GM08714 (cell line): ENCODE data around the gene KREMEN2.
A peak's percentile ranks its signal among the peaks of the same experiment; 100 is the strongest.

Source experiments
- H3K4me3 ChIP-seq: fragments of 200-500 bp; sonication (Bioruptor generic); 2 replicates; pipeline ENCODE4 v1.5.1; 2014; ENCODE audit warnings: mild to moderate bottlenecking, low read length, inconsistent platforms
- ZNF274 ChIP-seq: IDR thresholded peaks from 2 replicates; pipeline ENCODE4 v1.6.1; 2012; ENCODE audit warnings: mild to moderate bottlenecking, low read depth, low read length

The KREMEN2 gene

DNA sequence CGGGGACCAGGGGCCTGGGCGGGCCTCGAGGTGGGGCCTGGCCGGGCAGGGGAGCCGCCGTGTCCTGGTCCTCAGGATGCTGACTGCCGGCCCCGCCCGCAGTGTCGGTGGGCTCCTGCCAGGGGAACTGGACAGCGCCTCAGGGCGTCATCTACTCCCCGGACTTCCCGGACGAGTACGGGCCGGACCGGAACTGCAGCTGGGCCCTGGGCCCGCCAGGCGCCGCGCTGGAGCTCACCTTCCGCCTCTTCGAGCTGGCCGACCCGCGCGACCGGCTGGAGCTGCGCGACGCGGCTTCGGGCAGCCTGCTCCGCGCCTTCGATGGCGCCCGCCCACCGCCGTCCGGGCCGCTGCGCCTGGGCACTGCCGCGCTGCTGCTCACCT is 2.7 kb downstream of the KREMEN2 start:
- no peak overlapping the region for H3K4me3 ChIP-seq
- no peak for TF ChIP-seq ZNF274

DNA sequence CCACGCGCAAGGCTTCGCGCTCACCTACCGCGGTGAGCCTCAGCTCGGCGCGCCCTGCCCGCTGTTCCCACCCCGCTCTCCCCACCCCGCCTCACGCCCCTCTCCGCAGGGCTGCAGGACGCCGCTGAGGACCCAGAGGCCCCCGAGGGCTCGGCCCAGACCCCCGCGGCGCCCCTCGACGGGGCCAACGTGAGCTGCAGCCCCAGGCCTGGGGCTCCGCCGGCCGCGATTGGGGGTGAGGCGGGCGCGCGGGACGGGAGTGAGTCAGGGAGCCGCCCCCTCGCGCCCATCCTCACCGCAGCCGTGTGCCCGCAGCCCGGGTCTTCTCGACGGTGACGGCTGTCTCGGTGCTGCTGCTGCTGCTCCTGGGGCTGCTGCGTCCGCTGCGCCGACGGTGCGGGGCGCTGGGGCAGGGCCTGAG is 3.1 kb downstream of the KREMEN2 start:
- no peak overlapping the region for H3K4me3 ChIP-seq
- TF ChIP-seq ZNF274 = no peak

DNA sequence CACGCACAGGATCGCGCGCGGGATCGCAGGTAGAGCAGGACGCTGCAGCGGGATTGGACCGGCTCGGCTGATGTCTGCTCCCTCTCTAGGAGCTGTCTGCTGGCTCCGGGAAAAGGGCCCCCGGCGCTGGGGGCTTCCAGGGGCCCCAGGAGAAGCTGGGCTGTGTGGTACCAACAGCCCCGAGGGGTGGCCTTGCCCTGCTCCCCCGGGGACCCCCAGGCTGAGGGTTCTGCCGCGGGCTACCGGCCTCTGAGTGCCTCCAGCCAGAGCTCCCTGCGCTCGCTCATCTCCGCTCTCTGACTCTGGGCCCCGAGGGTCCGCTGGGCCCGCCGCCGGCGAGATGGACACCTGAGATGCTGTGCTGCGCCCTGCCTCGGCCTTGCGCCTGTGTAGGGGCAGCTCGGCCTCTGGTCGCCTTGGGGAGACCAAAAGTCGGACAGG is 3.7 kb downstream of the KREMEN2 start:
- TF ChIP-seq ZNF274 = no peak

DNA sequence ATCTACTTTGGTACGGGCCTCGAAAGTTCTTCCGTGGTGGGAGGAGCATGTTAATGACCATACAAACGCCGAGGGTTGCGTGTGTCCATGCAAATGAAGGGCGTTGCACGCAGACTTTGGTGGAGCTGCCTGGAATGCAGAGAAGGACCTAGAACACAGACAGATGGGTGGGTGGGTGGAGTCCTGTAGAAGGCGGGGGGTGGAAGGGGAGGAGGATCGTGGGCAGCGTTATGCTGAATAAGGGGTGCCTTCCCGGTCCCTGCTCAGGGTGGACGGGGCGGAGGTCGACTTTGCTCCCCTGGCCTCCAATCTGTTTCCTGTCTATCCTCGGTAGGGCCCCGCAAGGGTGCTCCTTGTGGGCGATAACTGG is 4.3 kb downstream of the KREMEN2 start:
- H3K4me3 ChIP-seq = peak overlapping the region; percentile 23; the same call in 1 of the 2 replicates
- no peak for TF ChIP-seq ZNF274

More for the DNA sequence above, 3.7 kb downstream of the KREMEN2 start:
- H3K4me3 ChIP-seq = no peak overlapping the region

DNA sequence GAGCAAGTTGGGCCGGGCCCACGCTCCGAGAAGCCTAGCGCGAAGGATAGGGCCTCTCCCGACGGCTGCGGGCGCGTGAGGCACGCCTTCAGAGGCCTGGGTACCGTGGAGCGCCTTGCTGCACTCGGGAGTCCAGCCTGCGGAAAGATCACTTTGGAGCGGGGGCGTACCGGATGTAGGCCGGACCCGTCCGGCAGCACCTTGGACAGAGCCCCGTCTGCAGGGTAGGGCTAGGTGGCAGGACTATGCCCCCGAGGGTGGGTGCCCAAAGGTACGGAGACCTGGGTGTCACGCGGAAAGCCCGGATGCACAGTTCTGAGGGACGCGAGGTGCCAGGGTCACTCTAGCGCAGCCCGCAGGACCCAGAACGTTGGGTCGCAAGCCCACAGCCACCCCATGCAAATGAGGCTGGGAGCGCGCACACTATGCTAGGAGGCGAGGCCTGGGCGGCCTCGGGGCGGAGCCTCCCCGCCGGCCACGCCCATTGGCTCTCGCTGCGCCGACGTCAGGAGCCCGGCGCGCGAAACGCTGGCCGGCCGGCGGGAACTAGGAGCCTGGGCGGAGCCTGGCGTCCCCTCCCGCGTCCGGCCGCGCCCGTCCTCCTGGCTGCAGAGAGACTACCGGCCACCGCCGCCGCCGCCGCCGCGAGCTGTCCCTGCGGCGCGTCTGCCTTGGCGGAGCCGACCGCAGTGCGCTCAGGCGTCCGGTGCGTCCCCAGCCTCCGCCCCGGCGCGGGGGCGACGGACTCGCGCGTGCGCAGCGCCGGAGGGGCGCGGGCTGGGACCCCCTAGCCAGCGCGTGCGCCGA is 4.9 kb downstream of the KREMEN2 start, which contains the start of gene PAQR4:
Gene PAQR4 (plus strand): TSS at position 611 of the 807 bp plus-strand sequence. CDS start 327 bp downstream, outside the sequence.
- peak within 1 kb of the TSS; percentile 87 for H3K4me3 ChIP-seq
- TF ChIP-seq ZNF274 = no peak

DNA sequence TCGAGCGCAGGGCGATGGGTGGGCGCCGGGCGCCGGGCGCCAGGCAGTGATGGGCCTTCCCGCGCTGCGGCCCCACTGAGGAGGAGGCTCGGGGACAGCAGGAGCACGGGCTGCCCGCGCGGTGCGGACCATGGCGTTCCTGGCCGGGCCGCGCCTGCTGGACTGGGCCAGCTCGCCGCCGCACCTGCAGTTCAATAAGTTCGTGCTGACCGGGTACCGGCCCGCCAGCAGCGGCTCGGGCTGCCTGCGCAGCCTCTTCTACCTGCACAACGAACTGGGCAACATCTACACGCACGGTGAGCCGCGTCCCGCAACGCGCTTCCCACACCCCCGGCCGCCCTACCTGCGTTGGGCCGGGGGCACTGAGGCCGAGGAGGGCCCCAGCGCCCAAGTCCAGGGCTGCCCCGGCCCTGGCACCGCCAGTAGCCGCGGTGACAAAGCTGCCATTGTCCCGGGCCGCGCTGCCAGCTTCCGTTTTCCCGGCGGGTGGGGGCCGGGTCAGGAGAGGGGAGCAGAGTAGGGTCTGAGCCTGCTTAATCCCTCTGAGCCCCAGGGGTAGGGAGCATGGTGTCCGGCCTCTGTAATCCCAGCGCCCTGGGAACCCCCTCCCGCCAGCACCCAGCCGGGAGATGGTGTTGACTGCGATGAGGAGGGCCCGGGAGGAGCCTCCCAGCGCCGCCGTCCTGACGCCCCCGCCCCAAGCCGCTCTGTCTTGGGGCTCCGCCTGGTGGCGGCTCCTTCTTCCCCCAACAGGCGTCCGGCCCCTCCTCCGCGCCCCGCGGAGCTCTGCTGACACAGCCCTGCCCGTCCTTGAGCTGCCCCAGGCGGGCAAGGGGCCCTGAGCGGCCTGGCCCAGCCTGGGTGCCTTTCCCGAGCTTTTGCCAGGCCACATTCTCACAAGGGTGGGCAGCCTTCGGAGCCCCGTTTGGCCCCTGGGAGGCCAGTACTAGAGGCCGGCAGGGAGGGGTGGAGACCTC is 5.8 kb downstream of the KREMEN2 start:
- no peak for TF ChIP-seq ZNF274
- peak overlapping the region; percentile 87 for H3K4me3 ChIP-seq

DNA sequence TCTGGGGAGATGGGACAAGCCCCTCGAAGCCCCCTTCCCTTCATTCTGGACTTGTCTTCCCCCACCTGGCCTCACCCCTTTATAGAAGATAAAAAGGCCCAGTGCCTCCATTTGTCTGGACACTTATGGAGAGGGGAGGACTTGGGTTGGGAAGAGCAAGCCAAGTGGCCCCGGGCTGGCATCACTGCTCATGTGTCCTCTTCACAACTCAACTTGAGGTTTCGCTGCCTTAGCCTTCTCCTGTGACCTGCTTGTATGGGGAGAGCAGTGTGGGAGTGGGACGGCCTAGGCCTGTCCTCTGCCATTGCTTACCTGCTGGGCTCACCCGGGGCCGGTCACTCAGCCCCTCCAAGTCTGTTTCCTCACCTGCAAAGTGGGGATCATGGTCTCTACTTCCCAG is 6.5 kb downstream of the KREMEN2 start:
- TF ChIP-seq ZNF274 = no peak

DNA sequence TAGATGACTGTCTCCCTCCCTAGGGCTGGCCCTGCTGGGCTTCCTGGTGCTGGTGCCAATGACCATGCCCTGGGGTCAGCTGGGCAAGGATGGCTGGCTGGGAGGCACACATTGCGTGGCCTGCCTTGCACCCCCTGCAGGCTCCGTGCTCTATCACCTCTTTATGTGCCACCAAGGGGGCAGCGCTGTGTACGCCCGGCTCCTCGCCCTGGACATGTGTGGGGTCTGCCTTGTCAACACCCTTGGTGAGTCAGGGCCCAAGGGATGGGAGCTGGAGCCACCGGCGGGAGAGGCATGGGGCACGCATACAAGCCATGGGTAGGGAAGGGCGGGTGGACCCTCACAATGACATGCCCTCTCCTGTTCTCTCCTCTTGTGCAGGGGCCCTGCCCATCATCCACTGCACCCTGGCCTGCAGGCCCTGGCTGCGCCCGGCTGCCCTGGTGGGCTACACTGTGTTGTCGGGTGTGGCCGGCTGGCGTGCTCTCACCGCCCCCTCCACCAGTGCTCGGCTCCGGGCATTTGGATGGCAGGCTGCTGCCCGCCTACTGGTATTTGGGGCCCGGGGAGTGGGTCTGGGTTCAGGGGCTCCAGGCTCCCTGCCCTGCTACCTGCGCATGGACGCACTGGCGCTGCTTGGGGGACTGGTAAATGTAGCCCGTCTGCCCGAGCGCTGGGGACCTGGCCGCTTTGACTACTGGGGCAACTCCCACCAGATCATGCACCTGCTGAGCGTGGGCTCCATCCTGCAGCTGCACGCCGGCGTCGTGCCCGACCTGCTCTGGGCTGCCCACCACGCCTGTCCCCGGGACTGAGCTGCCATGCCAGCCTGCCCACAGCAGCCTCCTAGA is 7.3 kb downstream of the KREMEN2 start:
- H3K4me3 ChIP-seq = no peak overlapping the region; the same call in 1 of the 2 replicates
- no peak for TF ChIP-seq ZNF274

More for the DNA sequence above, 6.5 kb downstream of the KREMEN2 start:
- peak overlapping the region; percentile 87; the same call in 1 of the 2 replicates for H3K4me3 ChIP-seq

DNA sequence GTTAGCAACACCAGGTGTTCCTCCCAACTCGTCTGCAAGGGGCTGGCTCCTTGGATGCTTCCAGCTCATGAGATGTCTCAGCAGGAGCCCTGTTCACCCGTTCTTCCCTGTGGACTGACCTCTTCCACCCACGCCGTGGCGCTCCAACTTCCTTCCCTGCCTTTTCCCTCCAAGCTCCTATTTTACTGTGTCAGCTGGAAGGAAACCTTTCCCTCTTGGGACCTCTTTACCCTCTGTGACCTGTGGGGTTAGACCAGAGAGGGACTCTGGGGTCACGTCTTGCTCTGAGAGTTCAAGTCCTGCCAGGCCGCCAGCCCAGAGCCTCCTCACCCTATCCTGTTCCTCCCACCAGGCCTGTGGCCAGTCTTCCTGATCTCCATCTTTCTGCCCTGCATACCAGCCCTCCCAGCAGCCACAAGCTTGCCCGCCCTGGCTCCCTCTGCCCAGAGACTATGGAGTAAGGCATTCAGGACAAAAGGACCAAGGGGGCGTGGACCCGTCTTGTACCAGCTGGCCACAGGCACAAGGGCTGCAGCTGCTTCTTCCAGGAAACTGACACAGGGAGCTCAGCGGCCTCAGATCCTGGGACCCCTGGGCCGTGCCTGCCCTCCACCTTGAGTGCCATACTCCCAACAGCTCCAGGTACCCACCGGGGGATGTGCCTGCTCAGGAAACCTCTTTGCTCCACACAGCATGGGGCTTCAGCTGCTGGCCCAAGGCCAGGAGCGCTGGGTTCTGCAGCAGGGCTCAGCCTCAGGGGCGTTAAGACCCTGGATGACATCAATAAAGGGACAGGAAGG is 8.1 kb downstream of the KREMEN2 start:
- H3K4me3 ChIP-seq = no peak overlapping the region

DNA sequence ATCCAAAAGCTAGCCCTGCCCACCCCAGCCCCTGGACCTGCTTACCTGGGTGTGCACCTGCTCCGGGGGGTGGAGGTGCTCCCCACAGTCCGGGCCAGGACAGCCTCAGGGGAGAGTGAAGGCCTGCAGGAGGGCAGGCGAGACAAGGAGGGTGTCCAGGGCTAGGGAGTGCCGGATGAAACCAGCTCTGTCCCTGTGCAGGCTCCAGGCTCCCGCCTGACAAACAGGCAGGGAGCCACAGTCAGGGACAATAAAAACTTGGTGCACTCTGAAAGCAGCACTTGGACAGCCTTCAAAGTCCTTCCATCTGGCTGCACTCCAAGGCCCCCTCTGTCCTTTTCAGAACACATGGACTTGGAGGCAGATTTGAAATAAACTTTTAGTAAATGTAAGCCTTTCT is 9.0 kb downstream of the KREMEN2 start:
- H3K4me3 ChIP-seq = no peak overlapping the region
- TF ChIP-seq ZNF274 = no peak

More for the DNA sequence above, 8.1 kb downstream of the KREMEN2 start:
- no peak for TF ChIP-seq ZNF274

DNA sequence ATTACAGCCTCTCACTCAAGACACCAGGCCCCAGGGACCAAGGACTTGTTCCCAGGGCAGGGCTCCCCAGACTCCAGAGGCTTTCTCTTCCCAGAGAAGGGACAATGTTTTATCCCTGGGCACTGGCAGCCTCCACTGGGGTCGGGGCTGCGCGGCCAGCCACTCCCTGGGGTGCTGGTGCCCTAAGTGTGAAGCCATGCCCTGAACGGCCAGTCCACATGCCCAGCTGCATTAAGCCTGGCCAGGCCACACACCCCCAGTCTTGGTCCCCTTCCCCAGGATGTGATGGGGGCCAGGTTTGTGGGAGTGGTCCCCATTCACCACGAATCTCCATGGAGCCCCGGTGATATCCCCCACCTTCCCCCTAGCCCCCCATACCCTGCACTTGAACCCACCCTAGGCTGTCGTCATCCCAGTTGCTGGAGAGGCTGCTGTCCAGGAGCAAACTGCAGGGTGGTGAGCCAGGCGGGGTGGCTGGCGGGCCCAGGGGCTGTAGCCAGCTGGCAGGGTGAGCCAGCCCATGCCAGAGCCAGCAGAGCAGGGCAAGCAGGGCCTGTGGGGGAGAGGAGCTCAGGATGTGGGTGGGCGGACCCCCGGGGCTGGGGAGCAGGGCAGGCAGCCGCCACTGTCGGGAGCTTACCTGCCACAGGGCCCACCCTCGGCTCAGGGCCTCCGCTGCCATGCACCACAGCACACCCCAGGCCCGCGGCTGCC is 9.7 kb downstream of the KREMEN2 start:
- no peak for TF ChIP-seq ZNF274
- H3K4me3 ChIP-seq = no peak overlapping the region
